HCT116 (cell line): ENCODE results near the gene ATF1. TPM values are rescaled to one million over a fixed set of nuclear protein-coding genes. Genes with fewer than 3 reads are reported as not detected.

ENCODE experiments used
- total RNA-seq: library from RNA; stranded (reverse); gene quantifications from one replicate; pipeline ENCODE4 v1.2.1, GENCODE V29; 2021; ENCODE audit not compliant: unreplicated experiment

The ATF1 gene
- total RNA-seq, 1 experiment from 2014 or later = 48.8 TPM

Other genes starting within 250 kb of the ATF1 start
- not detected for gene TMPRSS12, start 78.8 kb downstream of the ATF1 start, total RNA-seq
- not detected for gene HIGD1C, start 188.4 kb downstream of the ATF1 start, total RNA-seq